HepG2 (cell line): Measurements from ENCODE around the gene GUCY2C. TPM values are rescaled to one million over a fixed set of nuclear protein-coding genes. Genes with fewer than 3 reads are reported as not detected.
A peak's percentile ranks its signal among the peaks of the same experiment; 100 is the strongest.

ENCODE experiments used
- CHD4 ChIP-seq: fragments of 200-600 bp; sonication (generic); IDR thresholded peaks from 2 replicates; pipeline ENCODE4 v1.7.0; 2017; ENCODE audit warnings: mild to moderate bottlenecking, low read length, borderline replicate concordance
- EED ChIP-seq: sonication (generic); formaldehyde crosslinking; IDR thresholded peaks from 2 replicates; pipeline ENCODE4 v1.5.0; 2020; ENCODE audit warnings: mild to moderate bottlenecking, missing genetic modification reagents
- EHMT2 ChIP-seq: fragments of 200-600 bp; sonication (generic); IDR thresholded peaks from 2 replicates; pipeline ENCODE4 v1.7.0; 2017; ENCODE audit warnings: antibody characterized with exemption, low read depth, low read length, borderline replicate concordance
- HES4 ChIP-seq: sonication (generic); formaldehyde crosslinking; IDR thresholded peaks from 2 replicates; pipeline ENCODE4 v1.9.0; 2021; ENCODE audit warnings: mild to moderate bottlenecking, missing genetic modification reagents, borderline replicate concordance
- KLF15 ChIP-seq: sonication (generic); formaldehyde crosslinking; IDR thresholded peaks from 2 replicates; pipeline ENCODE4 v1.8.1; 2023; ENCODE audit warnings: borderline replicate concordance, mild to moderate bottlenecking, inconsistent platforms, missing genetic modification reagents, mixed read lengths
- MED8 ChIP-seq: sonication (generic); formaldehyde crosslinking; IDR thresholded peaks from 2 replicates; pipeline ENCODE4 v1.8.1; 2023; ENCODE audit warnings: mild to moderate bottlenecking, missing genetic modification reagents; ENCODE audit not compliant: insufficient replicate concordance
- NFYC ChIP-seq: IDR thresholded peaks from 2 replicates; pipeline ENCODE4 v1.6.1; 2016; ENCODE audit warnings: missing genetic modification reagents, missing compliant biosample characterization
- NR1H2 ChIP-seq: sonication (generic); formaldehyde crosslinking; IDR thresholded peaks from 2 replicates; pipeline ENCODE4 v1.8.1; 2022; ENCODE audit warnings: low read depth, missing genetic modification reagents, borderline replicate concordance
- PLRG1 ChIP-seq: fragments of 450-650 bp; conservative IDR thresholded peaks from 2 replicates; pipeline ENCODE4 v1.6.1; 2016
- ZNF383 ChIP-seq: sonication (generic); formaldehyde crosslinking; IDR thresholded peaks from 2 replicates; pipeline ENCODE4 v1.4.0; 2020; ENCODE audit warnings: missing genetic modification reagents, mild to moderate bottlenecking, borderline replicate concordance
- ZNF431 ChIP-seq: sonication (generic); formaldehyde crosslinking; IDR thresholded peaks from 2 replicates; pipeline ENCODE4 v1.9.0; 2022; ENCODE audit warnings: missing genetic modification reagents, low read depth, mild to moderate bottlenecking, borderline replicate concordance
- ZNF724P ChIP-seq: sonication (generic); formaldehyde crosslinking; IDR thresholded peaks from 2 replicates; pipeline ENCODE4 v1.8.0; 2022; ENCODE audit warnings: missing genetic modification reagents, borderline replicate concordance
- ZSCAN9 ChIP-seq: IDR thresholded peaks from 2 replicates; pipeline ENCODE4 v1.6.1; 2016; ENCODE audit warnings: borderline replicate concordance
- polyA plus RNA-seq, 8 experiments: library from polyadenylated mRNA; depleted of rRNA in 3 of 8; stranded (reverse) in 7 of 8; unstranded in 1 of 8; fragments of >200 nt; fragmentation: Illumina TruSeq in 4 of 8; extraction: Trizol in 4 of 8; gene quantifications; 2 replicates each; pipeline versions ENCODE4 v1.2.1 to v1.2.3, GENCODE V29; 2011 to 2016; ENCODE audit warnings: low read depth in 4 of 8, missing spikeins in 1 of 8, mixed read lengths in 1 of 8; ENCODE audit not compliant: insufficient read depth in 1 of 8
- total RNA-seq, 5 experiments: library from RNA; depleted of rRNA; stranded (reverse); fragments of >200 nt; fragmentation: Illumina TruSeq; extraction: Trizol; gene quantifications; 2 replicates each; pipeline ENCODE4 v1.2.3, GENCODE V29; 2016; ENCODE audit warnings: low read depth in 1 of 5
- TF ChIP-seq, protein P1 (sequence below): sonication (generic); formaldehyde crosslinking; IDR thresholded peaks from 2 replicates; pipeline ENCODE4 v1.9.0; 2022; ENCODE audit warnings: missing genetic modification reagents, mild to moderate bottlenecking, borderline replicate concordance
- TF ChIP-seq, protein P2 (sequence below): sonication (generic); formaldehyde crosslinking; IDR thresholded peaks from 2 replicates; pipeline ENCODE4 v1.5.1; 2020; ENCODE audit warnings: mild to moderate bottlenecking, missing genetic modification reagents
- TF ChIP-seq, protein P3 (sequence below): sonication (generic); formaldehyde crosslinking; conservative IDR thresholded peaks from 2 replicates; pipeline ENCODE4 v1.8.0; 2022; ENCODE audit warnings: mild to moderate bottlenecking, moderate library complexity, missing genetic modification reagents
- TF ChIP-seq, protein P4 (sequence below): IDR thresholded peaks from 2 replicates; pipeline ENCODE4 v1.6.1; 2016
- TF ChIP-seq, protein P5 (sequence below): sonication (generic); formaldehyde crosslinking; IDR thresholded peaks from 2 replicates; pipeline ENCODE4 v1.4.0; 2020; ENCODE audit warnings: mild to moderate bottlenecking, missing genetic modification reagents
- TF ChIP-seq, protein P6 (sequence below): sonication (generic); formaldehyde crosslinking; IDR thresholded peaks from 2 replicates; pipeline ENCODE4 v1.8.1; 2023; ENCODE audit warnings: mild to moderate bottlenecking, moderate library complexity, missing genetic modification reagents

Gene GUCY2C
- total and polyA plus RNA-seq, 2 of the 13 experiments (the other 11 are each of a cell fraction or from before 2014, with no cell fraction given), result not detected

DNA sequence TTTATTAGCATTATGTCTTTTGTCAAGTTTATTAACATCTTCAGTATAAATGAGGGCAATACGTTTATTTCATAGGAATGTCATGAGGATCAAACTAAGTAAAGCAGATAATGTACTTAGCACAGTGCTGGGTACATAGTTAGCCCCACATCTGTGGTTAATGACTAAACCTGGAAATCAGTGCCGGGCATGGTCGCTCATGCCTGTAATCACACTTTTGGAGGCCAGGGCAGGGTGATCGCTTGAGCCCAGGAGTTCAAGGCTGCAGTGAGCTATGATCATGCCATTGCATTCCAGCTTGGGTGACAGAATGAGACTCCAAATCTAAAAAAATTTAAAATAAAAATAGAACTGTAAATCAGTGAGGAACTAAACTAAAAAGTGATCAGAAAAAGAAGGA is 44.8 kb upstream of the GUCY2C start (continued):
- TF ChIP-seq KLF15 (CRISPR knock-in tag), result no peak
- TF ChIP-seq ZSCAN9 (CRISPR knock-in tag), result 0 out of 2 replicates have a peak, but pooled peaks have one; percentile 28
- no peak for TF ChIP-seq ZNF431
- TF ChIP-seq, protein P1, sequence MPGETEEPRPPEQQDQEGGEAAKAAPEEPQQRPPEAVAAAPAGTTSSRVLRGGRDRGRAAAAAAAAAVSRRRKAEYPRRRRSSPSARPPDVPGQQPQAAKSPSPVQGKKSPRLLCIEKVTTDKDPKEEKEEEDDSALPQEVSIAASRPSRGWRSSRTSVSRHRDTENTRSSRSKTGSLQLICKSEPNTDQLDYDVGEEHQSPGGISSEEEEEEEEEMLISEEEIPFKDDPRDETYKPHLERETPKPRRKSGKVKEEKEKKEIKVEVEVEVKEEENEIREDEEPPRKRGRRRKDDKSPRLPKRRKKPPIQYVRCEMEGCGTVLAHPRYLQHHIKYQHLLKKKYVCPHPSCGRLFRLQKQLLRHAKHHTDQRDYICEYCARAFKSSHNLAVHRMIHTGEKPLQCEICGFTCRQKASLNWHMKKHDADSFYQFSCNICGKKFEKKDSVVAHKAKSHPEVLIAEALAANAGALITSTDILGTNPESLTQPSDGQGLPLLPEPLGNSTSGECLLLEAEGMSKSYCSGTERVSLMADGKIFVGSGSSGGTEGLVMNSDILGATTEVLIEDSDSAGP (CRISPR knock-in tag), result no peak
- no peak for TF ChIP-seq ZNF724P
- TF ChIP-seq, protein P2, sequence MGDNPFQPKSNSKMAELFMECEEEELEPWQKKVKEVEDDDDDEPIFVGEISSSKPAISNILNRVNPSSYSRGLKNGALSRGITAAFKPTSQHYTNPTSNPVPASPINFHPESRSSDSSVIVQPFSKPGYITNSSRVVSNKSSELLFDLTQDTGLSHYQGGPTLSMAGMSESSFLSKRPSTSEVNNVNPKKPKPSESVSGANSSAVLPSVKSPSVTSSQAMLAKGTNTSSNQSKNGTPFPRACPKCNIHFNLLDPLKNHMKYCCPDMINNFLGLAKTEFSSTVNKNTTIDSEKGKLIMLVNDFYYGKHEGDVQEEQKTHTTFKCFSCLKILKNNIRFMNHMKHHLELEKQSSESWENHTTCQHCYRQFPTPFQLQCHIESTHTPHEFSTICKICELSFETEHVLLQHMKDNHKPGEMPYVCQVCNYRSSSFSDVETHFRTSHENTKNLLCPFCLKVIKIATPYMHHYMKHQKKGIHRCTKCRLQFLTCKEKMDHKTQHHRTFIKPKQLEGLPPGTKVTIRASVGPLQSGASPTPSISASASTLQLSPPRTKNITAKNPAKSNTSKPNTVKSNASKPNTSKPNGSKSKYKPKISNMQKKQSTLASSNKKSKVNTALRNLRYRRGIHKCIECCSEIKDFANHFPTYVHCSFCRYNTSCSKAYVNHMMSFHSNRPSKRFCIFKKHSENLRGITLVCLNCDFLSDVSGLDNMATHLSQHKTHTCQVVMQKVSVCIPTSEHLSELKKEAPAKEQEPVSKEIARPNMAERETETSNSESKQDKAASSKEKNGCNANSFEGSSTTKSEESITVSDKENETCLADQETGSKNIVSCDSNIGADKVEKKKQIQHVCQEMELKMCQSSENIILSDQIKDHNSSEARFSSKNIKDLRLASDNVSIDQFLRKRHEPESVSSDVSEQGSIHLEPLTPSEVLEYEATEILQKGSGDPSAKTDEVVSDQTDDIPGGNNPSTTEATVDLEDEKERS (CRISPR knock-in tag), result peak; percentile 38; the same call in 1 of the 2 replicates
- no peak for TF ChIP-seq NR1H2 (CRISPR knock-in tag)
- no peak for TF ChIP-seq NFYC
- TF ChIP-seq ZNF383, result no peak
- no peak for TF ChIP-seq CHD4
- TF ChIP-seq, protein P3, sequence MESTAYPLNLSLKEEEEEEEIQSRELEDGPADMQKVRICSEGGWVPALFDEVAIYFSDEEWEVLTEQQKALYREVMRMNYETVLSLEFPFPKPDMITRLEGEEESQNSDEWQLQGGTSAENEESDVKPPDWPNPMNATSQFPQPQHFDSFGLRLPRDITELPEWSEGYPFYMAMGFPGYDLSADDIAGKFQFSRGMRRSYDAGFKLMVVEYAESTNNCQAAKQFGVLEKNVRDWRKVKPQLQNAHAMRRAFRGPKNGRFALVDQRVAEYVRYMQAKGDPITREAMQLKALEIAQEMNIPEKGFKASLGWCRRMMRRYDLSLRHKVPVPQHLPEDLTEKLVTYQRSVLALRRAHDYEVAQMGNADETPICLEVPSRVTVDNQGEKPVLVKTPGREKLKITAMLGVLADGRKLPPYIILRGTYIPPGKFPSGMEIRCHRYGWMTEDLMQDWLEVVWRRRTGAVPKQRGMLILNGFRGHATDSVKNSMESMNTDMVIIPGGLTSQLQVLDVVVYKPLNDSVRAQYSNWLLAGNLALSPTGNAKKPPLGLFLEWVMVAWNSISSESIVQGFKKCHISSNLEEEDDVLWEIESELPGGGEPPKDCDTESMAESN, result no peak
- no peak for TF ChIP-seq HES4 (CRISPR knock-in tag)
- TF ChIP-seq, protein P4, sequence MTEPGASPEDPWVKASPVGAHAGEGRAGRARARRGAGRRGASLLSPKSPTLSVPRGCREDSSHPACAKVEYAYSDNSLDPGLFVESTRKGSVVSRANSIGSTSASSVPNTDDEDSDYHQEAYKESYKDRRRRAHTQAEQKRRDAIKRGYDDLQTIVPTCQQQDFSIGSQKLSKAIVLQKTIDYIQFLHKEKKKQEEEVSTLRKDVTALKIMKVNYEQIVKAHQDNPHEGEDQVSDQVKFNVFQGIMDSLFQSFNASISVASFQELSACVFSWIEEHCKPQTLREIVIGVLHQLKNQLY (CRISPR knock-in tag), result peak; percentile 50; the same call in 1 of the 2 replicates
- no peak for TF ChIP-seq MED8 (CRISPR knock-in tag)
- TF ChIP-seq EHMT2, result no peak
- no peak for TF ChIP-seq PLRG1
- TF ChIP-seq, protein P5, sequence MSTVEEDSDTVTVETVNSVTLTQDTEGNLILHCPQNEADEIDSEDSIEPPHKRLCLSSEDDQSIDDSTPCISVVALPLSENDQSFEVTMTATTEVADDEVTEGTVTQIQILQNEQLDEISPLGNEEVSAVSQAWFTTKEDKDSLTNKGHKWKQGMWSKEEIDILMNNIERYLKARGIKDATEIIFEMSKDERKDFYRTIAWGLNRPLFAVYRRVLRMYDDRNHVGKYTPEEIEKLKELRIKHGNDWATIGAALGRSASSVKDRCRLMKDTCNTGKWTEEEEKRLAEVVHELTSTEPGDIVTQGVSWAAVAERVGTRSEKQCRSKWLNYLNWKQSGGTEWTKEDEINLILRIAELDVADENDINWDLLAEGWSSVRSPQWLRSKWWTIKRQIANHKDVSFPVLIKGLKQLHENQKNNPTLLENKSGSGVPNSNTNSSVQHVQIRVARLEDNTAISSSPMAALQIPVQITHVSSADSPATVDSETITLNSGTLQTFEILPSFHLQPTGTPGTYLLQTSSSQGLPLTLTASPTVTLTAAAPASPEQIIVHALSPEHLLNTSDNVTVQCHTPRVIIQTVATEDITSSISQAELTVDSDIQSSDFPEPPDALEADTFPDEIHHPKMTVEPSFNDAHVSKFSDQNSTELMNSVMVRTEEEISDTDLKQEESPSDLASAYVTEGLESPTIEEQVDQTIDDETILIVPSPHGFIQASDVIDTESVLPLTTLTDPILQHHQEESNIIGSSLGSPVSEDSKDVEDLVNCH, result no peak
- TF ChIP-seq, protein P6, sequence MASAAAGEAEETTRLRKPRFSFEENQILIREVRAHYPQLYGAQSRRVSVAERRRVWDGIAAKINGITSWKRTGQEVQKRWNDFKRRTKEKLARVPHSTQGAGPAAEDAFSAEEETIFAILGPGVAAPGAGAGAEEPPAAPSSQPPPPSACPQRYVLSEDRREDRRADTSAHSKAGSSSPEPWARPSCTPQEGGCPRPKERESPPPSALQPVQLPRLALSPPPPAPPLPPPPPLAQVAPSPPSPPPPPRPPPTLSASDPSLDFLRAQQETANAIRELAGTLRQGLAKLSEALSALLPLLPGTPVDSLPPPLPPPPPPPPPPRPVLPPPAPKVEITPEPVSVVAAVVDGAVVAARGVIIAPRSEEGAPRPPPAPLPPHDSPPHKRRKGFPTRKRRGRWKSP (CRISPR knock-in tag), result no peak
- TF ChIP-seq EED, result no peak
